Measurements from ENCODE around the gene USB1. TPM values are rescaled to one million over a fixed set of nuclear protein-coding genes. Genes with fewer than 3 reads are reported as not detected.

The USB1 gene
- total and polyA plus RNA-seq, 2 experiments from 2014 or later: 18.2 to 47.7 TPM

GRCh38 chr16:57997528-57998265 is 3.5 kb upstream of the USB1 start:
- peaks cover 7% of the 10 kb centered on the region for H4K20me1 ChIP-seq (ENCODE audit: insufficient read depth, poor library complexity, severe bottlenecking)
- H3K4me3 ChIP-seq: no peak overlapping the region
- DNase-seq (ENCODE audit: low spot score): no peak
- WGBS (ENCODE audit: low lambda C conversion rate, missing lambda C conversion rate): 96% methylated on average over 35 of the region's 36 CpGs
- no peaks in the 10 kb centered on the region for H3K27me3 ChIP-seq
- H3K9me2 ChIP-seq (replicated peaks; ENCODE audit: insufficient read depth): no peaks in the 10 kb centered on the region
- no peaks in the 10 kb centered on the region for H3K9me3 ChIP-seq (ENCODE audit: low read depth)
- H2AFZ ChIP-seq: no peak overlapping the region
- no peaks in the 10 kb centered on the region for H3K36me3 ChIP-seq (replicated peaks; ENCODE audit: insufficient read depth, low read depth)
- no peak overlapping the region for H3K4me2 ChIP-seq
- H3K79me2 ChIP-seq: peaks cover 11% of the 10 kb centered on the region
- TF ChIP-seq EZH2phosphoT487 (IDR thresholded peaks at IDR 0.05; ENCODE audit: low read depth, severe bottlenecking, unreplicated experiment): no peak
- TF ChIP-seq CTCF (IDR thresholded peaks at IDR 0.05; ENCODE audit: poor library complexity): no peak
- no peak for TF ChIP-seq EZH2 (IDR thresholded peaks at IDR 0.05; ENCODE audit: borderline replicate concordance)
- no peak overlapping the region for H3K27ac ChIP-seq
- H3K4me1 ChIP-seq (ENCODE audit: insufficient read depth): peaks cover 17% of the 10 kb centered on the region

GRCh38 chr16:57998486-57998885 is 2.7 kb upstream of the USB1 start:
- no peaks in the 10 kb centered on the region for H3K36me3 ChIP-seq (replicated peaks; ENCODE audit: insufficient read depth, low read depth)
- H4K20me1 ChIP-seq (ENCODE audit: insufficient read depth, poor library complexity, severe bottlenecking): peaks cover 7% of the 10 kb centered on the region
- H3K27me3 ChIP-seq: no peaks in the 10 kb centered on the region
- TF ChIP-seq EZH2phosphoT487 (IDR thresholded peaks at IDR 0.05; ENCODE audit: low read depth, severe bottlenecking, unreplicated experiment) (no peak), EZH2 (IDR thresholded peaks at IDR 0.05; ENCODE audit: borderline replicate concordance) (no peak), CTCF (IDR thresholded peaks at IDR 0.05; ENCODE audit: poor library complexity) (no peak)
- H3K27ac ChIP-seq: no peak overlapping the region
- no peak overlapping the region for H2AFZ ChIP-seq
- WGBS (ENCODE audit: low lambda C conversion rate, missing lambda C conversion rate): 76% methylated on average over 8 of the region's 8 CpGs
- no peaks in the 10 kb centered on the region for H3K9me2 ChIP-seq (replicated peaks; ENCODE audit: insufficient read depth)
- H3K4me2 ChIP-seq: peak overlapping the region; percentile 99
- no peaks in the 10 kb centered on the region for H3K9me3 ChIP-seq (ENCODE audit: low read depth)
- peaks cover 11% of the 10 kb centered on the region for H3K79me2 ChIP-seq
- no peak overlapping the region for H3K4me3 ChIP-seq
- peak; percentile 52 for DNase-seq (ENCODE audit: low spot score)
- H3K4me1 ChIP-seq (ENCODE audit: insufficient read depth): peaks cover 17% of the 10 kb centered on the region

- TF ChIP-seq EZH2phosphoT487 (IDR thresholded peaks at IDR 0.05; ENCODE audit: low read depth, severe bottlenecking, unreplicated experiment) (no peak), CTCF (IDR thresholded peaks at IDR 0.05; ENCODE audit: poor library complexity) (no peak), EZH2 (IDR thresholded peaks at IDR 0.05; ENCODE audit: borderline replicate concordance) (no peak)
- 97% methylated on average over 3 of the region's 3 CpGs for WGBS (ENCODE audit: low lambda C conversion rate, missing lambda C conversion rate)
- no peaks in the 10 kb centered on the region for H3K9me2 ChIP-seq (replicated peaks; ENCODE audit: insufficient read depth)
- no peak overlapping the region for H3K4me3 ChIP-seq
- H2AFZ ChIP-seq: no peak overlapping the region
- no peaks in the 10 kb centered on the region for H3K36me3 ChIP-seq (replicated peaks; ENCODE audit: insufficient read depth, low read depth)
- peaks cover 7% of the 10 kb centered on the region for H4K20me1 ChIP-seq (ENCODE audit: insufficient read depth, poor library complexity, severe bottlenecking)
- no peaks in the 10 kb centered on the region for H3K9me3 ChIP-seq (ENCODE audit: low read depth)
- no peak for DNase-seq (ENCODE audit: low spot score)
- H3K4me1 ChIP-seq (ENCODE audit: insufficient read depth): peaks cover 17% of the 10 kb centered on the region
- no peaks in the 10 kb centered on the region for H3K27me3 ChIP-seq
- peaks cover 11% of the 10 kb centered on the region for H3K79me2 ChIP-seq
- peak overlapping the region; percentile 90 for H3K27ac ChIP-seq
- H3K4me2 ChIP-seq: peak overlapping the region; percentile 99
Observed at GRCh38 chr16:57998992-57999365, 2.2 kb upstream of the USB1 start.
